GM18868 (cell line): Measurements from ENCODE around the gene VWA8.
"Not testable (repeated sequence)": the region's sequence is repeated elsewhere in the genome, so short reads cannot be mapped to it uniquely, and the experiment has no call there.

Experiments used
- ATAC-seq: cut with Tn5 transposase; IDR thresholded peaks from one replicate; pipeline ENCODE4 v1.9.1; 2021; ENCODE audit warnings: mild to moderate bottlenecking, moderate library complexity; ENCODE audit not compliant: unreplicated experiment

Gene VWA8

GRCh38 chr13:41812237-41812636 lies 148.7 kb downstream of the VWA8 start:
- no peak for ATAC-seq

GRCh38 chr13:41811588-41812021 lies 149.3 kb downstream of the VWA8 start:
- ATAC-seq: no peak

- ATAC-seq: no peak
Measured at GRCh38 chr13:41809962-41810361, 150.9 kb downstream of the VWA8 start.

GRCh38 chr13:41803445-41803735 lies 157.5 kb downstream of the VWA8 start:
- not testable (repeated sequence) for ATAC-seq

- no peak for ATAC-seq
Measured at GRCh38 chr13:41802684-41803444, 158.0 kb downstream of the VWA8 start.

- ATAC-seq: no peak
Measured at GRCh38 chr13:41802043-41802683, 158.7 kb downstream of the VWA8 start.

GRCh38 chr13:41791056-41791455 lies 169.9 kb downstream of the VWA8 start:
- ATAC-seq: no peak

GRCh38 chr13:41788552-41788951 lies 172.4 kb downstream of the VWA8 start:
- ATAC-seq: no peak

GRCh38 chr13:41785402-41786172 lies 175.3 kb downstream of the VWA8 start:
- ATAC-seq: no peak

GRCh38 chr13:41782086-41782485 lies 178.8 kb downstream of the VWA8 start:
- ATAC-seq: no peak

GRCh38 chr13:41780715-41781706 lies 179.9 kb downstream of the VWA8 start:
- no peak for ATAC-seq

- ATAC-seq: no peak
Measured at GRCh38 chr13:41775251-41775650, 185.7 kb downstream of the VWA8 start.

- ATAC-seq: no peak
Measured at GRCh38 chr13:41774605-41775218, 186.2 kb downstream of the VWA8 start.

- ATAC-seq: no peak
Measured at GRCh38 chr13:41767801-41768200, 193.1 kb downstream of the VWA8 start.

- ATAC-seq: no peak
Measured at GRCh38 chr13:41766439-41766838, 194.5 kb downstream of the VWA8 start.

GRCh38 chr13:41765813-41766212 lies 195.1 kb downstream of the VWA8 start:
- ATAC-seq: no peak

GRCh38 chr13:41765020-41765419 lies 195.9 kb downstream of the VWA8 start:
- no peak for ATAC-seq

GRCh38 chr13:41764558-41764957 lies 196.4 kb downstream of the VWA8 start:
- ATAC-seq: no peak

- no peak for ATAC-seq
Measured at GRCh38 chr13:41763782-41764181, 197.1 kb downstream of the VWA8 start.

- ATAC-seq: no peak
Measured at GRCh38 chr13:41762796-41763195, 198.1 kb downstream of the VWA8 start.
